Measurements from ENCODE around the gene PNRC2. TPM values are rescaled to one million over a fixed set of nuclear protein-coding genes. Genes with fewer than 3 reads are reported as not detected.
A peak's percentile ranks its signal among the peaks of the same experiment; 100 is the strongest.
"Not testable (repeated sequence)": the region's sequence is repeated elsewhere in the genome, so short reads cannot be mapped to it uniquely, and the experiment has no call there.

Gene PNRC2
- total RNA-seq, 1 donor from 2014 or later = 105 TPM

- DNase-seq (ENCODE audit: low read depth, low spot score) = no peak
Measured at GRCh38 chr1:23989263-23989662, 29.6 kb downstream of the PNRC2 start.

GRCh38 chr1:23992011-23992410 lies 32.4 kb downstream of the PNRC2 start:
- not testable (repeated sequence) for DNase-seq (ENCODE audit: low read depth, low spot score)

- no peak for DNase-seq (ENCODE audit: low read depth, low spot score)
Measured at GRCh38 chr1:23995431-23995837, 35.8 kb downstream of the PNRC2 start.

- no peak for DNase-seq (ENCODE audit: low read depth, low spot score)
Measured at GRCh38 chr1:23996700-23997229, 37.1 kb downstream of the PNRC2 start.

GRCh38 chr1:23997812-23998211 lies 38.2 kb downstream of the PNRC2 start:
- no peak for DNase-seq (ENCODE audit: low read depth, low spot score)

GRCh38 chr1:23999156-23999671 lies 39.6 kb downstream of the PNRC2 start:
- DNase-seq (ENCODE audit: low read depth, low spot score) = no peak

- no peak for DNase-seq (ENCODE audit: low read depth, low spot score)
Measured at GRCh38 chr1:24002695-24003094, 43.1 kb downstream of the PNRC2 start.

GRCh38 chr1:24003331-24003972 lies 43.8 kb downstream of the PNRC2 start:
- DNase-seq (ENCODE audit: low read depth, low spot score) = no peak

- no peak for DNase-seq (ENCODE audit: low read depth, low spot score)
Measured at GRCh38 chr1:24004132-24004531, 44.5 kb downstream of the PNRC2 start.

GRCh38 chr1:24005163-24005562 lies 45.5 kb downstream of the PNRC2 start:
- no peak for DNase-seq (ENCODE audit: low read depth, low spot score)

GRCh38 chr1:24007079-24007478 lies 47.5 kb downstream of the PNRC2 start:
- no peak for DNase-seq (ENCODE audit: low read depth, low spot score)

- not testable (repeated sequence) for DNase-seq (ENCODE audit: low read depth, low spot score)
Measured at GRCh38 chr1:24008574-24009184, 49.1 kb downstream of the PNRC2 start.

- DNase-seq (ENCODE audit: low read depth, low spot score) = peak; percentile 20
Measured at GRCh38 chr1:24009406-24009805, 49.8 kb downstream of the PNRC2 start.

GRCh38 chr1:24010650-24011049 lies 51.0 kb downstream of the PNRC2 start:
- no peak for DNase-seq (ENCODE audit: low read depth, low spot score)

GRCh38 chr1:24012878-24013277 lies 53.2 kb downstream of the PNRC2 start:
- not testable (repeated sequence) for DNase-seq (ENCODE audit: low read depth, low spot score)

Other genes with a start within 250 kb of the PNRC2 start
- gene ELOA, start 216.4 kb upstream of the PNRC2 start, total RNA-seq = 22.9 and 27.3 TPM in 2 replicates
- gene PITHD1, start 181.4 kb upstream of the PNRC2 start, total RNA-seq = 45.6 and 48.2 TPM in 2 replicates
- 97.6 and 110 TPM in 2 replicates for gene LYPLA2, start 168.7 kb upstream of the PNRC2 start, total RNA-seq
- gene GALE, start 159.1 kb upstream of the PNRC2 start, total RNA-seq = 47.1 and 59.4 TPM in 2 replicates
- gene HMGCL, start 134.4 kb upstream of the PNRC2 start, total RNA-seq = 33.8 and 35.7 TPM in 2 replicates
- 8.6 and 11.9 TPM in 2 replicates for gene FUCA1, start 91.5 kb upstream of the PNRC2 start, total RNA-seq
- not detected in 2 replicates for gene CNR2, start 46.5 kb upstream of the PNRC2 start, total RNA-seq
- 91.4 and 139 TPM in 2 replicates for gene SRSF10, start 20.5 kb downstream of the PNRC2 start, total RNA-seq
- 0.13 and 0.14 TPM in 2 replicates for gene MYOM3, start 152.3 kb downstream of the PNRC2 start, total RNA-seq
- gene IL22RA1, start 183.3 kb downstream of the PNRC2 start, total RNA-seq = not detected in 2 replicates
- not detected in 2 replicates for gene IFNLR1, start 227.5 kb downstream of the PNRC2 start, total RNA-seq

All from pulmonary artery endothelial cell (primary cell).